GM13976 (cell line): ENCODE results near the gene FANCE.

Source experiments
- DNase-seq: peaks from one replicate; pipeline ENCODE4 v3.0.0; 2012; ENCODE audit warnings: low spot score
- CTCF ChIP-seq: IDR thresholded peaks from 2 replicates; pipeline ENCODE4 v1.5.1; 2012; ENCODE audit warnings: borderline replicate concordance, mild to moderate bottlenecking; ENCODE audit not compliant: insufficient read depth; ENCODE audit errors: extremely low read depth, missing control alignments, control extremely low read depth
- in situ Hi-C: fragments of 300-500 bp; cut with MboI; formaldehyde crosslinking; loops from one replicate; pipeline ENCODE4 v1.12.0; 2022; ENCODE audit warnings: low sequenced_read_pairs, mixed read lengths, inconsistent platforms; ENCODE audit not compliant: unreplicated experiment

The FANCE gene

GRCh38 chr6:35419961-35420360, 32.2 kb upstream of the FANCE start:
- no peak for DNase-seq
- in situ Hi-C loops = no loop called here
- TF ChIP-seq CTCF = no peak

- DNase-seq = no peak
These were observed 26.9 kb upstream of the FANCE start for GRCh38 chr6:35425284-35425683.

GRCh38 chr6:35426074-35426473, 26.1 kb upstream of the FANCE start:
- in situ Hi-C loops = no loop called here
- no peak for DNase-seq
- TF ChIP-seq CTCF = no peak

More at GRCh38 chr6:35425284-35425683, 26.9 kb upstream of the FANCE start:
- no peak for TF ChIP-seq CTCF
- in situ Hi-C loops = no loop called here

GRCh38 chr6:35427435-35427834, 24.7 kb upstream of the FANCE start:
- TF ChIP-seq CTCF = no peak
- DNase-seq = no peak
- in situ Hi-C loops = no loop called here

- no peak for DNase-seq
- no peak for TF ChIP-seq CTCF
- in situ Hi-C loops = no loop called here
These were observed 24.3 kb upstream of the FANCE start for GRCh38 chr6:35427851-35428321.

- no peak for DNase-seq
- TF ChIP-seq CTCF = no peak
- in situ Hi-C loops = no loop called here
These were observed 23.6 kb upstream of the FANCE start for GRCh38 chr6:35428421-35429149.
